ENCODE results near the gene BCL2L11.

- TF ChIP-seq, protein P1, sequence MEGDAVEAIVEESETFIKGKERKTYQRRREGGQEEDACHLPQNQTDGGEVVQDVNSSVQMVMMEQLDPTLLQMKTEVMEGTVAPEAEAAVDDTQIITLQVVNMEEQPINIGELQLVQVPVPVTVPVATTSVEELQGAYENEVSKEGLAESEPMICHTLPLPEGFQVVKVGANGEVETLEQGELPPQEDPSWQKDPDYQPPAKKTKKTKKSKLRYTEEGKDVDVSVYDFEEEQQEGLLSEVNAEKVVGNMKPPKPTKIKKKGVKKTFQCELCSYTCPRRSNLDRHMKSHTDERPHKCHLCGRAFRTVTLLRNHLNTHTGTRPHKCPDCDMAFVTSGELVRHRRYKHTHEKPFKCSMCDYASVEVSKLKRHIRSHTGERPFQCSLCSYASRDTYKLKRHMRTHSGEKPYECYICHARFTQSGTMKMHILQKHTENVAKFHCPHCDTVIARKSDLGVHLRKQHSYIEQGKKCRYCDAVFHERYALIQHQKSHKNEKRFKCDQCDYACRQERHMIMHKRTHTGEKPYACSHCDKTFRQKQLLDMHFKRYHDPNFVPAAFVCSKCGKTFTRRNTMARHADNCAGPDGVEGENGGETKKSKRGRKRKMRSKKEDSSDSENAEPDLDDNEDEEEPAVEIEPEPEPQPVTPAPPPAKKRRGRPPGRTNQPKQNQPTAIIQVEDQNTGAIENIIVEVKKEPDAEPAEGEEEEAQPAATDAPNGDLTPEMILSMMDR (IDR thresholded peaks at IDR 0.05): no peak
- TF ChIP-seq POLR2A (IDR thresholded peaks at IDR 0.05) (no peak), POLR2AphosphoS5 (IDR thresholded peaks at IDR 0.05; ENCODE audit: insufficient read depth in 1 of 2, low read depth in 1 of 2) (no peak)
Observed at GRCh38 chr2:111201214-111201613, 80.5 kb downstream of the BCL2L11 start.

All from vagina (tissue), 2 donors.